Right lobe of liver (tissue), 4 donors: ENCODE measurements around the gene MICALL1.

Experiments
- CTCF ChIP-seq, 4 donors: fragments of 200-600 bp in 3 of 4; fragments of 450-650 bp in 1 of 4; IDR thresholded peaks; one replicate each; pipeline versions ENCODE4 v1.5.1 to v1.8.0; 2016 to 2022; ENCODE audit warnings: antibody characterized with exemption in 4 of 4, mild to moderate bottlenecking in 2 of 4
- POLR2A ChIP-seq: fragments of 450-650 bp; IDR thresholded peaks from one replicate; pipeline ENCODE4 v1.6.1; 2017; ENCODE audit warnings: antibody characterized with exemption, mild to moderate bottlenecking
- donor health status: DM: no; HTN: no; CAD: no.
- donor health status: DM: no; HTN: no; CAD: no.
- donor health status: DM: no; HTN: yes; CAD: no.

- TF ChIP-seq CTCF (IDR thresholded peaks at IDR 0.05), result no peak
- TF ChIP-seq POLR2A, result no peak
Measured at GRCh38 chr22:37917874-37918548, 11.9 kb downstream of the MICALL1 start.
